Hematopoietic multipotent progenitor cell treated with erythropoietin and hydrocortisone succinate and interleukin-3 and kit ligand, for 8 days (in vitro differentiated cells): ENCODE measurements around the gene ABCA7.
A peak's percentile ranks its signal among the peaks of the same experiment; 100 is the strongest.

Experiments
- DNase-seq: peaks from one replicate; pipeline ENCODE4 v3.0.0-alpha.2; 2015

Gene ABCA7, protein sequence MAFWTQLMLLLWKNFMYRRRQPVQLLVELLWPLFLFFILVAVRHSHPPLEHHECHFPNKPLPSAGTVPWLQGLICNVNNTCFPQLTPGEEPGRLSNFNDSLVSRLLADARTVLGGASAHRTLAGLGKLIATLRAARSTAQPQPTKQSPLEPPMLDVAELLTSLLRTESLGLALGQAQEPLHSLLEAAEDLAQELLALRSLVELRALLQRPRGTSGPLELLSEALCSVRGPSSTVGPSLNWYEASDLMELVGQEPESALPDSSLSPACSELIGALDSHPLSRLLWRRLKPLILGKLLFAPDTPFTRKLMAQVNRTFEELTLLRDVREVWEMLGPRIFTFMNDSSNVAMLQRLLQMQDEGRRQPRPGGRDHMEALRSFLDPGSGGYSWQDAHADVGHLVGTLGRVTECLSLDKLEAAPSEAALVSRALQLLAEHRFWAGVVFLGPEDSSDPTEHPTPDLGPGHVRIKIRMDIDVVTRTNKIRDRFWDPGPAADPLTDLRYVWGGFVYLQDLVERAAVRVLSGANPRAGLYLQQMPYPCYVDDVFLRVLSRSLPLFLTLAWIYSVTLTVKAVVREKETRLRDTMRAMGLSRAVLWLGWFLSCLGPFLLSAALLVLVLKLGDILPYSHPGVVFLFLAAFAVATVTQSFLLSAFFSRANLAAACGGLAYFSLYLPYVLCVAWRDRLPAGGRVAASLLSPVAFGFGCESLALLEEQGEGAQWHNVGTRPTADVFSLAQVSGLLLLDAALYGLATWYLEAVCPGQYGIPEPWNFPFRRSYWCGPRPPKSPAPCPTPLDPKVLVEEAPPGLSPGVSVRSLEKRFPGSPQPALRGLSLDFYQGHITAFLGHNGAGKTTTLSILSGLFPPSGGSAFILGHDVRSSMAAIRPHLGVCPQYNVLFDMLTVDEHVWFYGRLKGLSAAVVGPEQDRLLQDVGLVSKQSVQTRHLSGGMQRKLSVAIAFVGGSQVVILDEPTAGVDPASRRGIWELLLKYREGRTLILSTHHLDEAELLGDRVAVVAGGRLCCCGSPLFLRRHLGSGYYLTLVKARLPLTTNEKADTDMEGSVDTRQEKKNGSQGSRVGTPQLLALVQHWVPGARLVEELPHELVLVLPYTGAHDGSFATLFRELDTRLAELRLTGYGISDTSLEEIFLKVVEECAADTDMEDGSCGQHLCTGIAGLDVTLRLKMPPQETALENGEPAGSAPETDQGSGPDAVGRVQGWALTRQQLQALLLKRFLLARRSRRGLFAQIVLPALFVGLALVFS (N-terminal part only)

DNA sequence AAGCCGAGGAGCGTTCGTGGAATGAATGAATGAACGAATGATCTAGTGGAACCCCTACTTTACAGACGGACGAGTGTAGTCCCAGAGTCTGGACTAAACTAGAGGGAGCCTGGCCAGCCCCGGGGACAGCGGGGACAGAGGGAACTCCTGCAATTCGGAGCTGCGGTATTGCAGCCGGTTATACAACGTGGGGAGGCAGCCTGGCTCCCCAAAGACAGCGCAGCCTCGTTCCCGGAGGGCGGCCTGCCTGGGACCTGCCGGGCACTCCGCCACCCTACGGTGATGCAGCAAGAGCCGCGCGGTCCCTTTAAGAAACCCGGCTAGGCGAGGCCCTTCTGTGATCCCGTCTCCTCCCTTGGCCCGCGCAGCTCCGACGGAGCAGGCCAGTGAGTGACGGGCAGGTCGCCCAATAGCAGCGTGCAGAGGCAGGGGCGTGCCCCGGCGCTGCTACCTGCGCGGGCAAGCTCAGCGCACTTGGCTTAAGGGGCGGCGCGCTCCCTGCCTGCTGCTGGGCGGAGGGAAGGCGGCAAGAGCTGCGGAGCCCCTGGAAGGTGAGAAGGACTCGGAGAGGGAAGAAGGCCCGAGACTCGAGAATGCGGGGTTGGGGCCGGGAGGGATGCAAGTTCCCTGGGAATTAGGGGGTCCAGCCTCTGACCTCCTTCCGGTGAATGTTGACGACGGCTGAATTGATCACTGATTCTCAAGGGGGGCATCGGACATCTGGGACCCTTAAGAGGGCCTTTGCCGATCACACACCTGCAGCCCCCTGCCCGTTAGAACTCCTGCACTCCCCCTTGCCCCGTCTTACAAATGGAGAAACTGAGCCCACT is at the start of gene ABCA7:
Gene ABCA7, plus strand, starts transcription at position 462 of the 830 bp plus-strand sequence. CDS start 1,255 bp downstream, outside the sequence.
- DNase-seq: peak; percentile 97

DNA sequence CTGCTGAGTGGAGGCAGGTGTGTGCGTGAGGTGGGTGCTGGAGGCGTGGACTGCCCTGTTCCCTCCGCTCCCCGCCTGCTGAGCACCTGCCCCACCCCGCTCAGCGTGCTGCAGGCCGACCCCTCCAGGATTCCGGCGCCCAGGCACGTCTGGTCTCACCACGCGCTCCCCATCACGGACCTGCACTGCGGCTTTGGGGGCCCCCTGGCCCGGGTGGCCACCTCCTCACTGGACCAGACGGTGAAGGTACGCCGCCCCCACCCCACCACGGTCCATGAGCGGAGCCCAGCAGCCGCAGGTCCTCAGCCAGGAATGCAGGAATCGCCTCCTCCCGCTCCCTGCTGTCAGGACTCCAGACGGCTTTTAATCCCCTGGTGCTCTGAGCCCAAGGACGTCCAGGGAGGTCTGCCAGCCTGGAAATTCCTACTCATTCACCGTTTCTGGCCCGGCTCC is 49.8 kb upstream of the ABCA7 start:
- no peak for DNase-seq

DNA sequence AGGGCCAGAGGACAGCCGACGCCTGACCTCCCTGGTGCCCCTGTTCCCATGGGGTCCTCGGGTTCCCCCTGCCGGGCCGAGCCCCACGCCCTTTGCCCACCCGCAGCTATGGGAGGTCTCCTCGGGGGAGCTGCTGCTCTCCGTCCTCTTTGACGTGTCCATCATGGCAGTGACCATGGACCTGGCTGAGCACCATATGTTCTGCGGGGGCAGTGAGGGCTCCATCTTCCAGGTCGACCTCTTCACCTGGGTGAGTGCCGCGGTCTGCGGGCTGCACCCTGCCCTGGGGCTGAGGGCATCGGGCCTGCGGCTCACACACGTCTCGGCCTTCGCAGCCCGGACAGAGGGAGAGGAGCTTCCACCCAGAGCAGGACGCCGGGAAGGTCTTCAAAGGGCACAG is 49.2 kb upstream of the ABCA7 start:
- no peak for DNase-seq

DNA sequence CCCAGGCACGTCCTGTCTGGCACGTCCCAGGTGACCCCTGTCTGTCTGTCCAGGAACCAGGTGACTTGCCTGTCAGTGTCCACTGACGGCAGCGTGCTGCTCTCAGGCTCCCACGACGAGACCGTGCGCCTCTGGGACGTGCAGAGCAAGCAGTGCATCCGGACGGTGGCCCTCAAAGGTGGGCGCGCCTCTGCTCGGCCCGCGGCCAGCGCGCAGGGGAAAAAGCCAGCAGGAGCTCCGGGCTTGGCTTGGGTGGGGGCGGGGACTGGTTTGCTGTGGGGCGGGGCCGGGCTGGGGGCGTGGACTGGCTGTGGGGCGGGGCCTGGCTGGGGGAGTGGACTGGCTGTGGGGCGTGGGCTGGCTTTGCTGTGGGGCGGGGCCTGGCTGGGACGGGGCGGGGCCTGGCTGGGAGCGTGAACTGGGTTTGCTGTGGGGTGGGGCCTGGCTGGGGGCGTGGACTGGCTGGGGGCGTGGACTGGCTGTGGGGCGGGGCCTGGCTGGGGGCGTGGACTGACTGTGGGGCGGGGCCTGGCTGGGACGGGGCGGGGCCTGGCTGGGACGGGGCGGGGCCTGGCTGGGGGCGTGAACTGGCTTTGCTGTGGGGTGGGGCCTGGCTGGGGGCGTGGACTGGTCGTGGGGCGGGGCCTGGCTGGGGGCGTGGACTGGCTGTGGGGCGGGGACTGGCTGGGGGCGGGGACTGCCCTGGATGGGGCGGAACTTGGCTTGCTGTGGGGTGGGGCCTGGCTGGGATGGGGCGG is 48.6 kb upstream of the ABCA7 start:
- DNase-seq: no peak

DNA sequence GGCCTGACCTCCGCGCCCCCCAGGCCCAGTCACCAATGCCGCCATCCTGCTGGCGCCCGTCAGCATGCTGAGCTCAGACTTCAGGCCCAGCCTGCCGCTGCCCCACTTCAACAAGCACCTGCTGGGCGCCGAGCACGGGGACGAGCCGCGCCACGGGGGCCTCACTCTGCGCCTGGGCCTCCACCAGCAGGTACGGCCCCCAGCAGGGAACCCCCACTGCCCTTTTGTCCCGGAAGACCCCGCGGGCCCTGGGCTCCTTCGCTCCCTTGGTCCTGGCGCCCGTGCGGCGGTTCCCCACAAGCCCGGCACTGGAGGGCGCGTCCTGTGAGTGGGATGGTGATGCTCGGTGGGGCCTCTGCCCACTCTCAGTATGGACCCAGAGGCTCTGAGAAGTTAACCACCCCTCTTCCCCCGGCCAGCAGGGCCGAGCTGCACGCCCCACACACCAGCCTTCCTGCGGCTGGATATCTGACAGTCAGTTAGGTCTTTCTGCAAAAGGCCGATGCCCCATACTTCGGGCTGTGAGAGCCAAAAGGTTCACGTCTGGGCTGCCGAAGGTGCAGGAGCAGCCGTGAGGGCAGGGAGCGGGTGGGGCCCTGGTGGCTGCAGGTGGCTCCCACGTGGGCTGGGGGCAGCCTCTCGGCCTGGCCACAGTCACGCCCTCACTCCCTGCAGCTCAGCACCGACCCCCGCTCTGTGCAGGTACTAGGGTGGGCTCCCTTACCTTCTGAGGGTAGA is 47.8 kb upstream of the ABCA7 start:
- no peak for DNase-seq

DNA sequence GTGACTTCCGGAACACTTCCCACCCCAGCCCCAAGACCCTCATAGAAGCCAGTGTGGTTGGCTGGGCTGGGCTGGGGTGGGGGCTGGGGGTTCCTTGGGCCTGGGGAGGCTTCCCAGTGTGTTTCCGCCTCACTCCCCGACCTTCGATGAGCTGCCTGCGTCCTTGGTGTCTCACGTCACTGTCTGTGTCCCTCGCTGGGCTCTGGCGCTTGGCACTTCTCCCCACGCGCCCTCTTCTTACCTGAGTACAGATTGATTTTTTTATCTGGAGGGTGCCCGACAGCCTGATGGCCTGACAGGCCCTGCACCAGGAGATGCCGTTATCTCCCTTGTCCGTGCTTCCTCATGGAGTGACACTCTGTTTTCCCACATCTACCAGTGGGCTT is 47.2 kb upstream of the ABCA7 start:
- DNase-seq: no peak

DNA sequence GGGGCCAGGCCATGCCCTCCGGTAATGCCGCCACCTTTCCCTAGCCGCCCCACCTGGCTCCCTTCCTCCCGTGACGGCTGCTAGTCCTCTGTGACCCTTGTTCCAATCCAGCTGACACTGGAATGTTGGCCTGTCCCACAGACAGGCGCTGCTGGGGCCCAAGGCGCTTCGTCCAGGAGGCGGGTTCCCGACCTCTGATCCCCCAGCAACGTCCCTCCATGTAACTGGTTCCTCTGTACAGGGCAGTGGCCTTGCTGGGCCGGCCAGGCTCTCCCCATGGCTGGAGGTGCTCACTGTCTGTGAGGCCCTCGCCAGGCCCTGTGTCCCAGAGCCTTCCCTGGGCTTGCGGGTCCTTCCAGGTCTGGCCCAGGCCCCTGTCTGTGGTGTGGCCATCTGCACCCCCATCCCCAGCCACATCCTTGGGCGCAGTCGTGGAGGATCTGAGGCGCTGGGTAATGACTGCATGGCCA is 46.5 kb upstream of the ABCA7 start:
- no peak for DNase-seq

DNA sequence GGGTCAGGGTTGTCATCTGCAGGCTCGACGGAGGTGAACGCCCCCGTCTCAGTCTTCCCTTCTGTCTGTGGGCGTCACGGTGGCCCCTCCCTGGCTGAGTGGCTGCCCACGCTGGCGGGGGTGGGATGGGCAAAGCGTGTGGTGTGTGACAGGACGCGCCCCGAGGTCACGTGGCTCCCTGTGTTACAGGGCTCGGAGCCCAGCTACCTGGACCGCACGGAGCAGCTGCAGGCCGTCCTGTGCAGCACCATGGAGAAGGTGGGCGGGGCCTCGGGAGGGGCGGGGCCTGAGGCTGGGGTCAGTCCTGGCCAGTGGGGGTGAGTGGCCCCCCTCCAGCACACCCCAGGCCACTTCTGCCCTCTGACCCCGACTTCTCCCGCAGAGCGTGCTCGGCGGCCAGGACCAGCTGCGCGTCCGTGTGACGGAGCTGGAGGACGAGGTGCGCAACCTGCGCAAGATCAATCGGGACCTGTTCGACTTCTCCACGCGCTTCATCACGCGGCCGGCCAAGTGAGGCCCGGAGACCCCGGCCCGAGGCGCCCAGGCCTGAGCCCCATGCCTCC is 46.0 kb upstream of the ABCA7 start:
- DNase-seq: no peak

DNA sequence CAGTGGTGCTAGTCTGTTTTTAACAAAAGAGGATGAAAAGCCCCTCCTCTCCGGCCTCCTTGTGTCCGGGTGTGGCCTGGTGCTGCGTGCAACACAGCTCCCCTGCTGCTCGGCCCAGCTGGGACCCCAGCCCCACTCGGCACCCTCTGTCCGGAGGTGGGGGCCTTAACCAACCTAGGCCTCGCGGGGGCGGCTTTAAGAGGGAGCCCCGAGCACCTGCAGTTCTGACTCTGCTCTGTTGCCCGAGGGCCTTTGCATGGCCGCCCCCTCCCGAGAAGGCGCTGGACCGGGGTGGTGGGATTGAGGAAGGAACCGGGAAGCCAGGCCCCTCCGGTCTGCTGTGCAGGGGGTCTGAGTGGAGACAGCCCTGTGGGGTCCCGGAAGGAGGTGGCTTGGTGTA is 45.4 kb upstream of the ABCA7 start:
- DNase-seq: no peak

DNA sequence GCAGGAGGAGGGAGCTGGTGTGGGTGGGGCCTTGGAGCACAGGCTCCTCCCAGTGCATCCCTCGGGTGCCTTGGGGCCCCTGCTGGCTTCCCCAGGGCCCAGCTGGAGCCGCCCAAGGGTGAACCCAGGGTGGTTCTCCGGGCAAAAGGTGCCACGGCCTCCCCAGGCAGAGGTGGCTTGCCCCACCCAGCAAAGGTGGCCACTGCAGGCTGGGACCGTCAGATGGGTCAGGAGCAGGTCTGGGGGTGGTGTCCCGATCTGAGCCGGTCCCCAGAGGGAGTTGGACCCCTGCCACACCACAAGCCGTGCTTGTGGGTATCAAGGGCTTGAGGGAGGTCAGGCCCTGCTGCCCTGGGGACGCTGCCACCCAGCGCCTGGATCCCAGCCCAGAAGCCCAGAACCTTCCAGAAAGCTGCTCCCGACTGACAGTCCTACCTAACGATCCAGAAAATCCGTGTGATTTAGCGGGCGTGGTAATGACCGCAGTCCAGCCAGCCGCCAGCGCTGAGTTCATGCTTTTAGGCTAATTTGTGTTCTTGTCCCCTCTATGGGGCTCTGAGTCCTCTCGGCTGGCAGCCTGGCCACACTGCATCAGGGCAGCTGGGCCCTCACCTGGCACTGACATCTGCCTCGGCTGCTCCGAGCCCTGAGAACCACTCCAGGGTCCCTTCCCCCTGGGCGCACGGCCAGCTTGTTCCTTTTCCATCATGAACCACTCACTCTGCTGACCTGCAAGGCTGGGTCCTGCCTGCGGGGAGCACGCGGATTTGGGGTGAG is 44.7 kb upstream of the ABCA7 start:
- peak; percentile 31 for DNase-seq

DNA sequence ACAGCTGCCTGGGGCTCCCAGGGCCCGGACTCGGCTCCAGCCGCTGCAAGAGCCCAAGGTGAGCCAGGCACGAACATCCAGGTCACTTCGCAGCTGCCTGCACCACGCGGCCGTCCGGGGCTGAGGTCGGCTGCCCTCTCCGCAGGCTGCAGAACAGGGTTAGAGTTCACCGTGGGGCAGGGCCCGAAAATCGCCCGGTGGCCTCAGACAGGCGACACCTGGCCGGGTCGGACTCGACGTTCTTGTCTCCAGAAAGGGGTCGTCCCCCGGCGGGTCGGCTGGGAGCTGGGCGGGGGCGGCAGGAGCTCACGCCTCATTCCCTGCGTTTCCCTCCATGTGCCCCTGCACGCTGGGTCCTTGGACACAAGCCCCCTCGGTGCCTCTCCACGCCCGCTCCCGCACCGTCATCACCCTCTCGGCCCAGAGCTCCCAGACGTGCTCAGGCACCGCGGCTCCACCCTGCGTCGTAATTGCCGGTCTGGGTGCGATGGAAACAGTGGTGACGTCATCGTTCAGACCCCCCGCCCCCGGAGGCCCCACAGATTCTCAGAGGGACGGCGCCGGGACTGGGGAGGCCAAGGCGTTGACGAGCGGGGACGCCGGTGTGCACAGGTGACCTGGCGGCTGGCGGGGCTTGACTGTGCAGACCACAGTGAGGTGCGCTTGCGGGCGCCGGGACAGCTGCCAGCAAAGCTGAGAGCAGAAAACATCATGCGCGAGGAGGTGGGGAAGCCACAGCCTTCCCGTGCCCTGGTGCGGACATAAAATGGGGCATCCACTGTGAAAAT is 43.7 kb upstream of the ABCA7 start:
- DNase-seq: peak; percentile 48

DNA sequence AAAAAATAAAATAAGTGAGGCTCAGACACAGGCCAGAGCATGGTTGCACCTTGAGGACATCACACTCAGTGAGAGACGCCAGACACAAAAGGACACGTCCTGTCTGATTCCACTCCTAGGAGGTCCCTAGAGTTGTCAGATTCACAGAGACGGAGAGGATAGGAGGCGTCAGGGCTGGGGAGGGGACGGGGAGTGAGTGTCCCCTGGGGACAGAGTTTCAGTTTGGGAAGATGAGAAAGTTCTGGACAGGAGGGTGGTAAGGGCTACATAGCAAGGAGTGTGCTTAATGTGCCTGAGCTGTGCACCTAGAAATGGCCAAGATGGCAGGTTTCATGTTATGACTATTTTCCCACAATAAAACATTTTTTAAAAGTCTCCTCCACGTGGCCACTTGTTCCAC is 41.8 kb upstream of the ABCA7 start:
- no peak for DNase-seq

DNA sequence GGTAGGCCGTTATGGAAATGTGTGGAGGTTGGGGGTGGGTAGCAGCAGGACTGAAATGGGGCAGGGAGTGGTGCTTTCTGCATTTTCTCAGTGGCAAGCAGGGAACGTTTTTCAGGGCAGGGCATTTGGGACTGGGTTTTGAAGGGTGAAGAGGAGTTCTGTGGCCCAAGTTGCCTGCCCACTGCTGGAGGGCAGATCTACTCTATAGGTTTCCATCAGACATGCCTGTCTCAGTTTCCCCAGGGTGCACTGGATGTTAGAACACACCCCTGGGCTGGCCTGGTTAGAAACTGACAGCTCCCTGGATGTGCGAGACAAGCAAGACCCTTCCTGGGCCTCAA is 40.6 kb upstream of the ABCA7 start:
- DNase-seq: no peak

DNA sequence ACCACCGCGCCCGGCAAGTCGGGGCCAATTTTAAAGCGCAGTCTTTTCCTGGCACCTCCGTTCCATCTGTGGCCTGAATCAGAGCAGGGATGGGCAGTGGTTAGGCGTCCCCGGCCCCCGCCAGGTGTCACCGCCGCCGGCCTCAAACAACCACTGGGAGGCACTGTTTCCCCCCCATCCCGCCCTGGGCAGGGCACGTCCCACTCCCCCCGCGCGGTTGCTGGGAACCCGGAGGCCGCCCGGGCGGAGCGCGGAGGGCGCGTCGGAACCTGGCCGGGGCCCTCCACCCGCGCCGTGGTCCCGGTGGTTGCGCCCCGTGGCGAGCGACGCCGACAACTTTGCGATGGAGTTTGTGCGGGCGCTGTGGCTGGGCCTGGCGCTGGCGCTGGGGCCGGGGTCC is 39.8 kb upstream of the ABCA7 start, which contains the start of gene GRIN3B:
Gene GRIN3B, plus strand, starts transcription at position 325 of the 400 bp plus-strand sequence. Its CDS starts 19 bp downstream, at position 344.
- peak; percentile 50 for DNase-seq

DNA sequence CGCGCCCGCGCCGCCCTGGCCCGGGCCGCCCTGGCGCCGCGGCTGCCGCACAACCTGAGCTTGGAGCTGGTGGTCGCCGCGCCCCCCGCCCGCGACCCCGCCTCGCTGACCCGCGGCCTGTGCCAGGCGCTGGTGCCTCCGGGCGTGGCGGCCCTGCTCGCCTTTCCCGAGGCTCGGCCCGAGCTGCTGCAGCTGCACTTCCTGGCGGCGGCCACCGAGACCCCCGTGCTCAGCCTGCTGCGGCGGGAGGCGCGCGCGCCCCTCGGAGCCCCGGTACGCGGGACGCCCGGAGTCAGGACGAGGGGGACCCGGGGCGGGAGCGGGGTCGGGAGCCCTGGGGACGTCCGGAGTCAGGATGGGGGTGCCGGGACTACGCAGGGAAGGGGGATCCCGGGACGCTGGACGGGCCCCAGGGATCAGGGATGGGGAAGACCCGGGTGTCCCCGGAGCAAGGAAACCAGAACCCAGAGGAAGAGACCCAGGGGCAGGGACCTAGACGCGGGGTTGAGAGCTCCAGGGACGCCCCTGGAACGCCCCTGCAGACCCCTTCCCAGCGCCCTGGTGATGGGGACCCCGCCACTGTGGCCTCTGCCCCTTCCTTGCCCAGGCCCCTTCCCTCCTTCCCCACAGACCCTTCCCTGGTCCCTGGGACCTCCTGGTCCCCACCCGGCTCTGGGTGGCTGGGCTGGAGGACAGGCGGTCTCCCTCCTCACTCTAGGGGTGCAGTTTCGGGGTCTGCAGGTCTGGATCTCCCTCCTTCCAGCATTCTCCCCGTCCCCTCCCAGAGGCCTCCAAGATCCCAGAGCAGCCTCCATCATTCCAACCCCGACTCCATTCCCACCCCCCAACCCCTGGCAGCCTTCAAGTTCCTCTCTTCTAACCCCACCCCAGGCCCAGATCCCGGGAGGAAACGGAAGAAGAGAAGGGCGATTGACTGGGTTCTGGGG is 39.0 kb upstream of the ABCA7 start:
- no peak for DNase-seq

DNA sequence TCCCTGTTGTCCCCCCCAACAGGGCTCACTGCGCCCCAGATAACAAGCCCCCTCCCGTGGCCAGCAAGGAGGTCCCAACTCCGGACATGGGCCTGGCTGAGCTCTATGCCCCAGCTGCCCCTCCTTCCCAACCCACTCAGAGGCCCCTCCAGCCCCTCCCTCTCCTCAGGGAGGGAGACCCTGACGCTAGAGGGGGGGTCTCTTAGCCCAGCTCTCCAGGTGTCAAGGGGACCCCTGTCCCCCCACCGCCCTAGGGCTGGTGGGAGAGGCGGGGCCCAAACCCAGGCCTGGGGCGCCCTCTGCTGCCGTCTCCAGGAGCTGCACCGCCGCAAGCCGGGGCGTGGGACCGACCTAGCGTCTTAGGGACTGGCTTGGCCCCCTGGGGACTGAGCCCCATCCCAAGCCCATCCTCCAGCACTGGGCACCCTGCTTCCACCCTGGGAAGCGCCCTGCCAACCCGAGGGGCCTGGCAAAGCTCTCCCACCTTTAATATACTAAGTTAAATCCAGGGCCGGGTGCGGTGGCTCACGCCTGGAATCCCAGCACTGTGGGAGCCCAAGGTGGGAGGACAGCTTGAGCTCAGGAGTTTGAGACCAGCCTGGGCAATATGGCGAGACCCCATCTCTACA is 38.3 kb upstream of the ABCA7 start:
- DNase-seq: peak; percentile 39

DNA sequence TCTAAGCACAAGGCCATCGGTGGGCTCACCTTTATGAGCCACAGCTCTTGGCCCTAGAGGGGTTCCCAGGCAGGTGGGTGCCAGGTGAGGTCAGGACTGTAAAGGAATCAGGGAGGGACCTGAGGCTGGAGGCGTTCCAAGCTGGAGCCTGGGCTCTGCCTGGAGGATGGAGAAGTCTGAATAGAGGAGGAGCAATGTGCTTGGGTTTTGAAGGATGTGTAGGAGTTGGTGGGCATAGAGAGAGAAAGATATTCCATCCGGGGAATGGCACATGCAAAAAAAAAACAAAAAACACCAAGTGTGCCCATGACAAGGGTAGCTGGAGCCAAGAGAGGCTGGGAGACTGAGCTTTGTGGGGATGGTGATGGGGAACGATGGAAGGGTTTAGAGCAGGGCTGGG is 37.3 kb upstream of the ABCA7 start:
- DNase-seq: no peak
